ENCODE results near the gene CASP2.

DNA sequence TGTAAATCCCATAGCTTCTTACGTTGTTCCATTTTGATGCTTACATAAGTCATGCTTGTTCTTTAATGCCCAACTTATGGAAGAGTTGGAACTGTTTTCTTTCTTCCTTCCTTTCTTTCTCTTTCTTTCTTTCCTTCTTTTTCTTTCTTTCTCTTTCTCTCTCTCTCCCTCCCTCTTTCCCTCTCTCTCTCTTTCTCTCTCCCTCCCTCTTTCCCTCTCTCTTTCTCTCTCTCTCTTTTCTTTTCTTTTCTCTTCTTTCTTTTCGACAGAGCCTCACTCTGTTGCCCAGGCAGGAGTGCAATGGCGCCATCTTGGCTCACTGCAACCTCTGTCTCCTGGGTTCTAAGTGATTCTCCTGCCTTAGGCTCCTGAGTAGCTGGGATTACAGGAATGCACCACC lies 55.4 kb downstream of the CASP2 start:
- TF ChIP-seq EZH2phosphoT487 (IDR thresholded peaks at IDR 0.05): no peak
- TF ChIP-seq CTCF (IDR thresholded peaks at IDR 0.05): no peak
- TF ChIP-seq EZH2 (IDR thresholded peaks at IDR 0.05): no peak

Measured in neural progenitor cell (in vitro differentiated cells).